Medulla oblongata (tissue), 1 donor: ENCODE measurements around the gene DPEP2.
"Not testable (repeated sequence)": the region's sequence is repeated elsewhere in the genome, so short reads cannot be mapped to it uniquely, and the experiment has no call there.

ENCODE experiments used
- DNase-seq: peaks from one replicate; pipeline ENCODE4 v3.0.0-alpha.2; 2015; ENCODE audit errors: extremely low spot score

DPEP2 gene

GRCh38 chr16:67998779-67999688 is at the start of gene DPEP2:
Gene DPEP2, minus strand, starts transcription at chr16:67999484. Its CDS starts 6,272 bp downstream, at chr16:67993212.
- peak; percentile 71 for DNase-seq

DNA sequence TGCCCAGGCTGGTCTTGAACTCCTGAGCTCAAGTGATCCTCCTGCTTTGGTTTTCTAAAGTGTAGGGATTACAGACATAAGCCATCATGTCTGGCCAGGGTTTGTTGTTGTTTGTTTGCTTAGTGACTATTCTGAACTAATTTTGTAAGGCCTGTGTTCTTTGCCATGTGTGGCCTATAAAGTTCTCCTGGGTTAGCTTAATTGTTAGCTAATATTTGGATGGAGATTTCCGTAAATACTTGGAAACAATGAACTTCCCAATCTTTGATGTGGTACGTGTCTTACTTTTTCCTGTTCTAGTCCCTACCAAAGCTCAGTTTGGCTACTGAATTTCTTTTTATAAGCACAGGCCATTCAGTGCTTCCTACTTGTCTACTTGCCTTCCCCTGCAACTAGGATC is 48.7 kb upstream of the DPEP2 start:
- no peak for DNase-seq

DNA sequence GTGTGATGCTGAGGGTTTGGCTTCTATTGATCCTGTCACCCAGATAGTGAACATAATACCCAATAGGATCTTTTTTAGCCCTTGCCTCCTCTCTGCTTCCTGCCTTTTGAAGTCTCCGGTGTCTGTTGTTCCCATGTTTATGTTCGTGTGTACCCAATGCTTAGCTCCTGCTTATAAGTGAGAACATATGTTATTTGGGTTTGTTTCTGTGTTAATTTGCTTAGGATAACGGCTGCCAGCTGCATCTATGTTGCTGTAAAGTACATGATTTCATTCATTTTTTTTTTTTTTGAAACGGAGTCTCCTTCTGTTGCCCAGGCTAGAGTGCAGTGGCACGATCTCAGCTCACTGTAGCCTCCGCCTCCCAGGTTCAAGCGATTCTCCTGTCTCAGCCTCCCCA is 46.8 kb upstream of the DPEP2 start:
- DNase-seq: no peak

- no peak for DNase-seq
Observed at GRCh38 chr16:68041783-68042182, 42.5 kb upstream of the DPEP2 start.

DNA sequence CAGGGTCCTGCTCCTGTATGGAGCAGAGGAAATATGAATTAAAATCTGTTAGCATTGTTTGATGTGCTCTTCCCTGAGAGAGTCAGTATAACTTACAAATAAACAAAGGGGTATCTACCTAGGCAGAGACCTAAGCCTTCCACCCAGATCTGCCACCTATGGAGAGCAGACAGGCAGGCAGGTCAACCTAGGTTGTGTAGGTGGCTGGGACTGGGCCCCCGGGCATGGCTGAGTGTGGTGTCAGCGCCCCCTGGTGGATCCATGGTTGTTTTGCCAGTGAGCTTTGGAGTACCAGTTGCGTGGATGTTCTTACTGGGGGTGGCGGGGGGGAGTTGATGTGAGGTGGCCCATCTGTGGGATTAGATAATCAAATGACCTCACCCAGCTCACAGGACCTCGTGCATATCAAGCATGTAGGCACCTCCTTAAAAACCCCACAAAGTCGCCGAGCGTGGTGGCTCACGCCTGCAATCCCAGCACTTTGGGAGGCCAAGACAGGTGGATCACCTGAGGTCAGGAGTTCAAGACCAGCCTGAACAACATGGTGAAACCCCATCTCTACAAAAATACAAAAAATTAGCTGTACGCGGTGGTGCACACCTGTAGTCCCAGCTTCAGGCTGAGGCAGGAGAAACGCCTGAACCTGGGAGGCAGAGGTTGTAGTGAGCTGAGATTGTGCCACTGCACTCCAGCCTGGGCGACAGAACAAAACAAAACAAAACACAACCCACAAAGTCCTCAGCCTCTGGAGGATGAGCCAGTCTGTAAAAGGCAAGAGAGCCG is 41.4 kb upstream of the DPEP2 start:
- peak; percentile 79 for DNase-seq

DNA sequence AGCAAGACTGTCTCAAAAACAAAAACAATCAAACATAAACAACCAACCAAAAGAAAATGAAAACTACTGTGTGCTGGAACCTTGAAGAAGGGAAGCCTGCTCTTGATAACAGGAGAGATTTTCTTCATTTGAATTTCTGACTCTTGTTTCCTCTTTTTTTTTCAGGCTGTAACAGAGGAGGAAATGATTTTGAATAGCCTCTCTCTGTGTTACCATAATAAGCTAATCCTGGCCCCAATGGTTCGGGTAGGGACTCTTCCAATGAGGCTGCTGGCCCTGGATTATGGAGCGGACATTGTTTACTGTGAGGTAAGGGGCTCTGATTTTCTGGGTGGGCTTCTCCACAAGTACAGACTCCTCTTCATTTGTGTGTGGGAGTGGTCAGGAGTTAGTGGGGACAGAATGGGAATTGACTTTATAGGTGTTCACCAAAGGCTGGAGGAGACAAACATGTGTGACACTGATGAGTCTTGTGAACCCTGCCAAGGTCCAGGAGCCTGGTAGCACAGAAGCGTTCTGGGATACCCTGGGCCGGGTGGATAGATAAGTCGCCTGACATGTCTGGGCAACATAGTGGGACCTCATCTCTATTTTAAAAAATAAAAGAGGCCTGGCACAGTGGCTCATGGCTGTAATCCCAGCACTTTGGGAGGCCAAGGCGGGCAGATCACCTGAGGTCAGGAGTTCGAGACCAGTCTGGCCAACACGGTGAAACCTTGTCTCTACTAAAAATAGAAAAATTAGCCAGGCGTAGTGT is 38.7 kb upstream of the DPEP2 start:
- peak; percentile 6 for DNase-seq

GRCh38 chr16:68035227-68035626 is 35.9 kb upstream of the DPEP2 start:
- DNase-seq: no peak

- no peak for DNase-seq
Observed at GRCh38 chr16:68033101-68033500, 33.8 kb upstream of the DPEP2 start.

GRCh38 chr16:68031951-68032350 is 32.7 kb upstream of the DPEP2 start:
- no peak for DNase-seq

- DNase-seq: not testable (repeated sequence)
Observed at GRCh38 chr16:68030108-68030507, 30.8 kb upstream of the DPEP2 start.

DNA sequence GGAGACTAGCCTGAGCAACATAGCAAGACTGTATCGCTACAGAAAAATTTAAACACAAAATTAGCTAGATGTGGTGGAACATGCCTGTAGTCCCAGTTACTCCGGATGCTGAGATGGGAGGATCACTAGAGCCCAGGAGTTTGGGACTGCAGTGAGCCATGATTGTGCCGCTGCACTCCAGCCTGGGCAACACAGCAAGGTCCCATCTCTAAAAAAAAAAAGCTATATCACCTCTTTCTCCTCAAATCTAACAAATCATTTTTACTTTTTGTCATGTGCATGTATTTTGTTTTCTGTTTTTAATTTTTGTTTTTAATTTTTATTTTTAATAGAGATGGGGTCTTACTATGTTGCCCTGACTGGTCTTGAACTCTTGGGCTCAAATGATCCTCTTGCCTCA is 29.7 kb upstream of the DPEP2 start:
- no peak for DNase-seq

GRCh38 chr16:68022728-68023537 is 23.6 kb upstream of the DPEP2 start, which contains the start of the genes DDX28 and DUS2:
Gene DDX28, minus strand, starts transcription at chr16:68023232. Its CDS starts 30 bp downstream, at chr16:68023202.
Gene DUS2, plus strand, starts transcription at chr16:68023284. Its CDS starts 14,740 bp downstream, at chr16:68038024.
- peak; percentile 91 for DNase-seq

DNA sequence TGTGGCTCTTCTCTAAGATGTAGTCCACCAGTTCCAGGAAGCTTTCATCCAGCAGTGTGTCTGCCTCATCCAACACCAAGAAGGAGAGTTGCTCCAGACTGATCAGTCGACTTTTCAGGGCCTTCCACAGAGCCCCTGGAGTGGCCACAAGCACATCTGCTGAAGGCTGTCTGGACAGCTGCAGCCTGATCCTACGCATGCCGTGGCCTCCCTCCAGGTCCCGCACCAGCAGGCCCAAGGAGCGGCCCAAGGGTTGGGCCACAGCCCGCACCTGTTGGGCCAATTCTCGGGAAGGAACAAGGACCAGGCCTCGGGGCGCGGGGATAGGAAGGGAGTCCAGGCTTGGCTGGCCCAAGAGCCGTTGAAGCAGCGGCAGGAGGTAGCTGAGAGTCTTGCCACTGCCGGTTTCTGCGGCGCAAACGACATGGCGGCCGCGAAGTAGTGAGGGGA is 23.0 kb upstream of the DPEP2 start:
- DNase-seq: no peak

DNA sequence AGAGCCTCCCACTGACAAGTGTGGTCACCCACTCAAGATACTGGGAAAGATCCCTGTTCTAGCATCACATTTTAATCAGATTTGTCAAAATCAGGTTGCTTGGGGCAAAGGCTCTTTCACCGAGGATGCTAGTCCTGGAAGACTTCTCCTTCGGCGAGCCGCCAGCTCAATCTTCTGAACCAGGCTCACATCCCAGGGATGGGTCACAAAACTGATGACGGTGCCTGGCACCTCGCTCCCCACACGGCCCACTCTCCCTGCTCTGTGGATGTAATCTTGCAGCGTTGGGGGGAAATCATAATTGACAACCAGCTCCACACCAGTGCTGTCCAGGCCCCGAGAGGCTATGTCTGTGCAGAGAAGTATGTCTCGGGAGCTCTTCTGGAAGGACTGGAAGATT is 22.2 kb upstream of the DPEP2 start:
- no peak for DNase-seq

DNA sequence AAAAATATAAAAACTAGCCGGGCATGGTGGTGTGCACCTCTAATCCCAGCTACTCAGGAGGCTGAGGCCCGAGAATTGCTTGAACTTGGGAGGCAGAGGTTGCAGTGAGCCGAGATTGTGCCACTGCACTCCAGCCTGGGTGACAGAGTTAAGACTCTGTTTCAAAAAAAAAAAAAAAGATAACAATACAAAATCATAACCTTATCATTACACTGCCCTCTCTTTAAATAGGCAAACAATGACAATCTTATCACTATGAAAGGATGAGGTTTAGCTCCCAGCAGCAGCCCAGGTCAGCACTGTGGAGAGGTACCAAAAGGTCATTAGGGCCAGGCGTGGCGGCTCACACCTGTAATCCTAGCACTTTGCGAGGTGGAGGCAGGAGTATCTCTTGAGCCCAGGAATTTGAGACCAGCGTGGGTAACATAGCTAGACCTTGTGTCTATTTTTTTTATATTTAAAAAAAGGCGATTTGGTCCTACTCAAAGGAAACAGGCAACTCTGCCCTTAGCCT is 19.9 kb upstream of the DPEP2 start:
- DNase-seq: no peak

DNA sequence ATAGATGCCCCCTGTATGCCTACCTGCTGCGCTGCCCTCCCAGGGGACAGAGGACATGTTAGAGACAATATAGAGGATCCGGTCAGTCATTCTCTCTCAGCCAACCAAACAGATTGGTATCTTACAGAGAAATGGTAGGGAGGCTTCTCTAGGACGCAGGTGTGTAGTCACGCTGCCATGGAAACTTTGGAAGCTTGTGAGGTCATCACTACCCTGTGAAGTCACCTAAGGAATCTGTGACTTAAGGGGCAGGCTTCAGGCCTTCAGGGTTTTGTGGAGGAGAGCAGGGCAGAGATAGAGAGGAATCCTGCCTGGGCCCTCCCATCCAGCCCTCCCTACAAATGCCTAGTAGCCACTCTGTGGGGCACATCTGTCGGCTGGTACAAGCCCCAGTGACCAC is 16.4 kb upstream of the DPEP2 start, which contains the start of gene DPEP2NB:
TSS of gene DPEP2NB (minus strand) at position 231 of the 400 bp plus-strand sequence. CDS start at position 90, 141 bp downstream.
- no peak for DNase-seq

- no peak for DNase-seq
Observed at GRCh38 chr16:68013440-68013839, 14.2 kb upstream of the DPEP2 start.

DNA sequence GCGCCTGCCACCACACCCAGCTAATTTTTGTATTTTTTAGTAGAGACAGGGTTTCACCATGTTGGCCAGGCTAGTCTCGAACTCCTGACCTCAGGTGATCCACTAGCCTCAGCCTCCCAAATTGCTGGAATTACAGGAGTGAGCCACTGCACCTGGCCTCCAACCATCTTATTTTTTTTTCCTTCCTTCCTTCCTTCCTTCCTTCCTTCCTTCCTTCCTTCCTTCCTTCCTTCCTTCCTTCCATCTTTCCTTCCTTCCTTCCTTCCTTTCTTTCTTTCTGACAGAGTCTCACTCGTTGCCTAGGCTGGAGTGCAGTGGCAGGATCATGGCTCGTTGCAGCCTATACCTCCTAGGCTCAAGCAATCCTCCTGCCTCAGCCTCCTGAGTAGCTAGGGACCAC is 10.6 kb upstream of the DPEP2 start:
- not testable (repeated sequence) for DNase-seq

GRCh38 chr16:68009157-68009735 is 10.0 kb upstream of the DPEP2 start:
- DNase-seq: no peak

DNA sequence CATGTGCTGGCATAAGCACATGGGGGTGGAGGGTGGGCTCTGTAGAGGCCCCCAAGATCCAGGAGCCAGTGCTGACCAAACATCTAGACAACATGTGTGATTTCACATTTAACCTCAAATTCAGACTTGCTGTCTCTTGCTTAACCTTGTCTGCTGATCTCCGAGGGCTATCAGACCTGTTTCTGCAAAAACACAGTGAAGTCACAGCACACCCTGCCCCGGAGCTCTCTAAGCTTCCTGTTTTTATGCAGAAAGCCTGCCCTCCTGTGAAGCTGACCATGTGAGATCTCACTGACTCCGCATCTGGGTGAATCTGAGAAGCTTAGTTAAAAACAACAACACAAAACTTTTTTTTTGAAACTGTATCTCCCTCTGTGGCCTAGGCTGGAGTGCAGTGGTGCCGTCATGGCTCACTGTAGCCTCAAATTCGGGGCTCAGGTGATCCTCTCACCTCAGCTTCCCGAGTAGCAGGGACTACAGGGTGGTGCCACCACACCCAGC is 6.6 kb upstream of the DPEP2 start:
- DNase-seq: peak; percentile 79
